Osteocyte (in vitro differentiated cells): ENCODE measurements around the gene ROBO4. TPM values are rescaled to one million over a fixed set of nuclear protein-coding genes. Genes with fewer than 3 reads are reported as not detected.

Source experiments
- DNase-seq: peaks from one replicate; pipeline ENCODE4 v3.0.0; 2021; ENCODE audit warnings: mixed read lengths; ENCODE audit not compliant: unreplicated experiment; ENCODE audit errors: extremely low spot score
- H3K27ac Mint-ChIP-seq: one replicate; pipeline ENCODE4 v1.8.0; 2021; ENCODE audit warnings: mild to moderate bottlenecking, mixed read lengths; ENCODE audit not compliant: unreplicated experiment
- H3K27me3 Mint-ChIP-seq: one replicate; pipeline ENCODE4 v1.8.0; 2021; ENCODE audit warnings: mixed read lengths; ENCODE audit not compliant: unreplicated experiment
- H3K36me3 Mint-ChIP-seq: one replicate; pipeline ENCODE4 v1.8.0; 2021; ENCODE audit warnings: mixed read lengths; ENCODE audit not compliant: unreplicated experiment
- H3K4me1 Mint-ChIP-seq: one replicate; pipeline ENCODE4 v1.8.0; 2021; ENCODE audit warnings: mixed read lengths; ENCODE audit not compliant: unreplicated experiment
- H3K4me3 Mint-ChIP-seq: one replicate; pipeline ENCODE4 v1.8.0; 2021; ENCODE audit warnings: mild to moderate bottlenecking, moderate library complexity, mixed read lengths; ENCODE audit not compliant: unreplicated experiment
- H3K9me3 Mint-ChIP-seq: one replicate; pipeline ENCODE4 v1.8.0; 2021; ENCODE audit warnings: mixed read lengths; ENCODE audit not compliant: unreplicated experiment
- CTCF ChIP-seq: fragments of 200-600 bp; sonication (generic); IDR thresholded peaks from 2 replicates; pipeline ENCODE4 v1.5.0; 2021; ENCODE audit warnings: antibody characterized with exemption, mild to moderate bottlenecking, moderate library complexity
- total RNA-seq: library from RNA; stranded (reverse); gene quantifications from 2 replicates; pipeline ENCODE4 v1.2.1, GENCODE V29; 2021

Gene ROBO4
- total RNA-seq, 1 donor from 2014 or later: 0.56 TPM

GRCh38 chr11:124893781-124894401 lies 3.8 kb downstream of the ROBO4 start:
- H3K27ac Mint-ChIP-seq: no peak overlapping the region
- H3K9me3 Mint-ChIP-seq: no peaks in the 10 kb centered on the region
- H3K36me3 Mint-ChIP-seq: no peaks in the 10 kb centered on the region
- no peaks in the 10 kb centered on the region for H3K27me3 Mint-ChIP-seq
- H3K4me1 Mint-ChIP-seq: peaks cover 16% of the 10 kb centered on the region
- H3K4me3 Mint-ChIP-seq: no peak overlapping the region
- DNase-seq: peak; percentile 65
- no peak for TF ChIP-seq CTCF

GRCh38 chr11:124892750-124893454 lies 4.8 kb downstream of the ROBO4 start:
- peak; percentile 68 for DNase-seq
- peaks cover 7% of the 10 kb centered on the region for H3K27me3 Mint-ChIP-seq

GRCh38 chr11:124892146-124892545 lies 5.5 kb downstream of the ROBO4 start:
- no peaks in the 10 kb centered on the region for H3K9me3 Mint-ChIP-seq
- H3K4me3 Mint-ChIP-seq: no peak overlapping the region
- peaks cover 9% of the 10 kb centered on the region for H3K27me3 Mint-ChIP-seq
- H3K27ac Mint-ChIP-seq: no peak overlapping the region
- no peaks in the 10 kb centered on the region for H3K36me3 Mint-ChIP-seq
- no peak for DNase-seq
- no peak for TF ChIP-seq CTCF
- H3K4me1 Mint-ChIP-seq: peaks cover under 1% of the 10 kb centered on the region

More at GRCh38 chr11:124892750-124893454, 4.8 kb downstream of the ROBO4 start:
- Mint-ChIP-seq H3K27ac (no peak overlapping the region), H3K4me1 (peaks cover 6% of the 10 kb centered on the region), H3K4me3 (no peak overlapping the region), H3K36me3 (no peaks in the 10 kb centered on the region), H3K9me3 (no peaks in the 10 kb centered on the region)
- no peak for TF ChIP-seq CTCF

- DNase-seq: peak; percentile 78
- H3K9me3 Mint-ChIP-seq: no peaks in the 10 kb centered on the region
- H3K27ac Mint-ChIP-seq: no peak overlapping the region
- TF ChIP-seq CTCF: no peak
- H3K36me3 Mint-ChIP-seq: no peaks in the 10 kb centered on the region
- H3K4me3 Mint-ChIP-seq: no peak overlapping the region
- H3K4me1 Mint-ChIP-seq: no peaks in the 10 kb centered on the region
- H3K27me3 Mint-ChIP-seq: peaks cover 9% of the 10 kb centered on the region
These were observed 6.2 kb downstream of the ROBO4 start for GRCh38 chr11:124891373-124891861.

- no peak overlapping the region for H3K27ac Mint-ChIP-seq
- H3K9me3 Mint-ChIP-seq: no peaks in the 10 kb centered on the region
- no peak for TF ChIP-seq CTCF
- H3K4me3 Mint-ChIP-seq: no peak overlapping the region
- peaks cover 9% of the 10 kb centered on the region for H3K27me3 Mint-ChIP-seq
- H3K4me1 Mint-ChIP-seq: no peaks in the 10 kb centered on the region
- peak; percentile 44 for DNase-seq
- H3K36me3 Mint-ChIP-seq: no peaks in the 10 kb centered on the region
These were observed 6.8 kb downstream of the ROBO4 start for GRCh38 chr11:124890683-124891372.
